Stimulated activated CD4-positive, alpha-beta T cell treated with anti-CD3 and anti-CD28 coated beads, Interleukin-1b, Interleukin-23, amount 100 ng/mL, for 4 hours (primary cell): ENCODE data around the gene TSC2.
A peak's percentile ranks its signal among the peaks of the same experiment; 100 is the strongest.
"Not testable (repeated sequence)": the region's sequence is repeated elsewhere in the genome, so short reads cannot be mapped to it uniquely, and the experiment has no call there.

ENCODE experiments used
- DNase-seq, 2 donors: peaks; one replicate each; pipeline ENCODE4 v3.0.0-alpha.2; 2020; ENCODE audit warnings: low read depth in 2 of 2

The TSC2 gene

DNA sequence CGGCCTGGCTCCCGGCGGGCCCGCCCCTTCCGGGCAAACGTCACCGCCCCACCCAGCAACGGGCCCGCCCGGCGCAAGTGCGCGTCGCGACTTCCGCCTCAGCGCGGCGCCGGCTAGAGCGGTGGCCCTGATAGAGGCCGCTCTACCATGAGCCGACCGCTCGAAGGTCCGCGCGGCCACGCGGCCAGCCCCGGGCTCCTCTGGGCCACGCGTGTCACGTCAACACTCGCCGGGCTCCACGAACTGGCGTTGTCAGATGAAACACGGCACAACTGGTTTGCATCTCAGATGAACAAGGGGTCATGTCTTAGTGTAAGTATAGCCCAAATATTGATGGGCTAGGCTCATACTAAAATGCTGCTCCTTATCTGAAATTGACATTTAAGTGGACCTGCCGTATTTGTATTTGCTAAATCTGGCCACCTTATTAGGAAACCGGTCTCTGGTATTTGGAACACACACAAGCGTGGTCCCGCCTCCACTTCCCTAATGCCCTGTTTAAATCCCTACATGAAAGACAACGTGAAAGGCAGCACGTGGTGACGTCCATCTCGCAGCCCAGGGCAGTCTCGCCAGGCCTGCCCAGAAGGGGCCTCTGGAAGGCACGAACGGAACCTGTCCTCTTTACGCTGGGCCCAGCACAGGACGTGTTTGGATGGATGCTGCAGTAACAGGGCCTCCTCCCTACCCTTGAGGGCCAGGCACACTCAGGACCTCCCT, 37.8 kb upstream of the TSC2 start, which contains the start of gene ZNF598:
Gene ZNF598, minus strand, starts transcription at position 31 of the 720 bp plus-strand sequence.
- DNase-seq: peak; percentile 67 to 79

DNA sequence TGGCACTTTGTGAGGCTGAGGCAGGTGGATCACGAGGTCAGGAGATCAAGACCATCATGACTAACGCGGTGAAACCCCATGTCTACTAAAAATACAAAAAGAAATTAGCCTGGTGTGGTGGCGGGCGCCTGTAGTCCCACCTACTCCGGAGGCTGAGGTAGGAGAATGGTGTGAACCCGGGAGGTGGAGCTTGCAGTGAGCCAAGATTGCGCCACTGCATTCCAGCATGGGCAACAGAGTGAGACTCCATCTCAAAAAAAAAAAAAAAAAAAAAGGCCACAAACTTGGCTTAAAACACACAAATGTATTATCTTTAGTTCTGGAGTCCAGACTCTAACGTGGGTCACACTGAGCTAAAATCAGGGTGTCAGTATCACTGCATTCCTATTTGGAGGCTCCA, 36.1 kb upstream of the TSC2 start:
- DNase-seq: not testable (repeated sequence)

DNA sequence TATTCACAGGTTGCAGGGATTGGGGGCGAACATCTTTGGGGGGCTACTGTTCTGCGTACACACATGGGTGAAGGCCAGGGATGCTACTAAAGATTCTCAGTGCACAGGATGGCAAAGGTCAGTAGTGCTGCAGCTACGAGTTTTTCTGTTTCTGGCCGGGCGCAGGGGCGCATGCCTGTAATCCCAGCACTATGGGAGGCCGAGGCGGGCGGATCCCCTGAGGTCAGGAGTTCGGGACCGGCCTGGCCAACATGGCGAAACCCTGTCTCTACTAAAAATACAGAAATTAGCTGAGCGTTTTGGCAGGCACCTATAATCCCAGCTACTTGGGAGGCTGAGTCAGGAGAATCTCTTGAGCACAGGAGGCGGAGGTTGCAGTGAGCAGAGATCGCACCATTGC, 34.3 kb upstream of the TSC2 start:
- no peak for DNase-seq

- no peak for DNase-seq
These were observed 32.5 kb upstream of the TSC2 start for GRCh38 chr16:2015117-2015946.

GRCh38 chr16:2015947-2016208, 31.9 kb upstream of the TSC2 start:
- no peak for DNase-seq

- DNase-seq: no peak
These were observed 31.3 kb upstream of the TSC2 start for GRCh38 chr16:2016407-2016922.

DNA sequence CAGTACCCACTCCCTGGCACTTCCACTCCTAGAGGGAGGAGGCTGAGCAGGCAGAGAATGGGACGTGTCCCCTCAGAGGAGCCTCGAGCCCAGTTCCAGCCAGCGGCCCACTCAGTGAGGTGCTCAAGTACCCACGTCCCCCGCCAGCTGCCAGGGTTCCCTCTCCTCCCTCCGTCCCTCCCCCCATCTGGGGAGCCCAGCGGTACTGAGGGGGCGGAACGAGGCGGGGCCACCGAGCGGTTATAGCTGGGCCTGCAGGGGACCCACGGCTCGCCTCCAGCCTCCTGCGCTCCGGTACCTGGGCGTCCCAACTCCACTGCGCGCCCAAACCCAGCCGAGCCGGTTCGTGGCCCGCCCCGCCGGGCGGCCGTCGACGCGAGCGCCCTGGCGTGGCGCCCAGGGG, 28.3 kb upstream of the TSC2 start, which contains the start of gene NPW:
Gene NPW, plus strand, starts transcription at position 268 of the 403 bp plus-strand sequence.
- peak in 1 of 2 donors; percentile 32 for DNase-seq

DNA sequence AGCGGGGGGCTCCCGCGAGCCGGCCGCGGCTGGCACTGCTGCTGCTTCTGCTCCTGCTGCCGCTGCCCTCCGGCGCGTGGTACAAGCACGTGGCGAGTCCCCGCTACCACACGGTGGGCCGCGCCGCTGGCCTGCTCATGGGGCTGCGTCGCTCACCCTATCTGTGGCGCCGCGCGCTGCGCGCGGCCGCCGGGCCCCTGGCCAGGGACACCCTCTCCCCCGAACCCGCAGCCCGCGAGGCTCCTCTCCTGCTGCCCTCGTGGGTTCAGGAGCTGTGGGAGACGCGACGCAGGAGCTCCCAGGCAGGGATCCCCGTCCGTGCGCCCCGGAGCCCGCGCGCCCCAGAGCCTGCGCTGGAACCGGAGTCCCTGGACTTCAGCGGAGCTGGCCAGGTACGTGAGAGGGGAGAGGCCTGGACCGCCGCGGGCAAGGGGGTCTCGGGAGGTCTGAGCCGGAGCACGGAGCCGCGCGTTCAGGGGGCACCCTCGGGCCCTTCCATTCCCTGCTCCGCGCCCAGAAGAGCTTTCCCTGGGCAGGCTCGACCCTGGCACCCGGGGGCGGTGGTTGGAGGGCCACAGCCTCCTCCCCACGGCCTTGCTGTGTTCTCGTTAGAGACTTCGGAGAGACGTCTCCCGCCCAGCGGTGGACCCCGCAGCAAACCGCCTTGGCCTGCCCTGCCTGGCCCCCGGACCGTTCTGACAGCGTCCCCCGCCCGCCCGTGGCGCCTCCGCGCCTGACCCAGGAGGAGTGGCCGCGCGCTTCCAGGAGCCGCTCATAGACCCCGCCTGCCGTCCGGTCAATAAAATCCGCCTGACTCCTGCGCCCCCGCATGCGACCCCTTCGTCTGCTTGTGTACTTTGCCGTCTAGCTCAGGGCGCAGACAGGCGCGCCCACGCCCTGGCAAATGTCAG, 27.6 kb upstream of the TSC2 start:
- no peak for DNase-seq

DNA sequence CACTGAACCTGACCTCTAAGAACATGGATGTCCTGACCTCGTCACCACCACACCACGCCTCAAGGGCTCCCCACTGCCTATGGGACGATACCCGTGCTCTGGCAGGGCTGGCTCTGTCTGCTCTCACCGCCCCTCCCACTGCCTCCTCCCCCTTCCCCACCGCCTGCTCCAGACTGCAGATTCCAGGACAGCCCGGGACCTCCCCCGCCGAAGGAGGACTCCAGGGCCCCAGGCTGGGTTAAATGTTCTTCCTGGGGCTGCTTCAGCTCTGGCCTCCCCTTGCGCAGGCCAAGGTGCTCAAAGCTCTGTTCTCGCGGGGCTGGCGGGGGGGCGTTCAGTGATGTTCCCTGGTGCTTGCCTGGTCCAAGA, 25.1 kb upstream of the TSC2 start:
- DNase-seq: no peak

DNA sequence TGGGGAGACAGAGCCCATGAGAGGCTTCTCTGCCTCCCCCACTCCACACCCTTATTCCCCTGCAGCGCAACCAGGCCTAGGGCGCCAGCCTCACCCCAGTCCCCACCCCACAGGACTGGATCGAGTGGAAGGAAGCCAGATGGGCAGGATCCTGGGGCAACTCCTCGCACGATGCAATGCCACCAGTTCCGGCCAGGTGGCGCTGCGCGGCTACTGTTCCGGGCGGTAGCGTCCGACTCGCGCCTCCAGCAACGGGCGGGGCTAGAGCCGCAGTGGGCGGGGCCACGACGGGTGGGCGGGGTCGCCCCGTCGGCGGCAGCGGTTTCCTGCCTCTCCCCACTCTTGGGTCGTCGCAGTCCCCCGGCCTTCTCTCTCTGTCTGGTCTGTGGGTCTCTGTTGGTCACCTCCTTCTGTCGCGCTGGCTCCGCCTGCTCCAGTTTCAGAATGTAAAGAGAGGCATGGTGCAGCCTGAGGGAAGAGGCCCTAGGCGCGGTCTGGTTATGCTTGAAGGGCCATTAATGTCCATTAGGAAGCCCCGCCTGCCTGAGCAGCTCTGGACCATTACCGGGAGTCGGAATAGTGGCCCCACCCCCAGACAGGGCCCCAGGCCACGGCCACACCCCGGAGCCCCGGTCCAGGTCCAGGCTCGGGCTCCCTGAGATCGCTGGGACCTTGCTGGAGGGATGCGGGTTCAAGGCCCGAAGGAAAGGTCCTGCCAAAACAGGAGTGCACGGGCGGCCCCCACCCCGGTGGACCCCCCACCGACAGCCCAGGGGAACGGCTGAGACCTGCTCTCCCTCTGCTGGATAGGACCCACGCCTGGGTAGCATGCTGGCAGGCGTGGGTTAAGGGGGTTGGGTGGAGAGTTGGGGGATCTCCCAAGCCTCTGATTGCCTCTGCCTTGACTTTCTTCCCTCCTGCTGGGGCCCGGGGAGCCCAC, 24.4 kb upstream of the TSC2 start:
- peak; percentile 98 to 99 for DNase-seq

GRCh38 chr16:2024032-2024420, 23.8 kb upstream of the TSC2 start:
- no peak for DNase-seq

DNA sequence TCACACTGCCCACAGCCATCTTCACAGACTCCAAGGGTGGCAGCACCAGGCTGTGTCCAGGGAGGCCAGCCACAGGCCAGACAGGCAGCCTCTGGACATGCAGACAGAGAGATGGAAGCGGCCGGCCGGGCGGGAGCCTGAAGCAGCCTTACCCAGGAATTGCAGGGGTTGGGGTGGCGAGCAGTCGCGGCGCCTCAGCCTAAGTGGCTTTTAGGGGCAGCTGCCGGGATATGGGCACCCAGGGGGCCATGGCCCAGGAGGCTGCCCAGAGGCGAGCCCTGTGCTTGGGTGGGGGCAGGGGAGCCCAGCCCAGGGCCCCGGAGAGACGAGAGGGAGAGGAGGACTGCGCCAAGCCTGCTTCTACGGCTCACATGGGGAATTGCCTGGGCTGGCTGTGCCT, 22.5 kb upstream of the TSC2 start:
- DNase-seq: no peak

DNA sequence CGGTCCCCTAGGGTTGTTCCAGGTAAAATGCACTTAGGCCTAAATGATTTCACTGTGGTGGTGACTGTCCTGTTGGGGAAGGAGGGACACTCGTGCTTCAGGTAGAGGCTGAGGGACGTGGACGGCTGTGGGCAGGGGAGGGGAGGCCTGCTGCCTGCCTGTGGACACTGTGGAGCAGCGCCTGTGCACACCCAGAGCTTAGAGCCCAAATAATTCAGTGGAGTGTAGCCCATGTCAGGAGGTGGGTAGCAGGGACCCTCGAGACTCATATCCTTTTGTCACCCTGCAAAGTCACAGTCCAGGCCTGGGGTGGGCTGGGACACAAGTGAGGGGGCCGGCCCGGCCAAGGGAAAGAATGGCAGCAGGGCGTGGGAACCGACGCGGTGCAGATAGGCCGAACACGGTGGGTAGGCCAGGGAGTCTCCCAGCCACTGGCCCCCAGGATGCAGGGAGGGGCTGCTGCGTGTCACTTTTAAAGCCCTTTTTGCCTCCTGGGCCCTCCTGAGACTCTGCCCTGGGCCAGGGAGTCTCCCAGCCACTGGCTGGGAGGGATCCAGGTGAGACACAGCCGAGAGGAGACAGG, 21.8 kb upstream of the TSC2 start:
- no peak for DNase-seq

GRCh38 chr16:2026461-2027023, 21.2 kb upstream of the TSC2 start, which contains the start of gene NHERF2:
Gene NHERF2 (plus strand): TSS chr16:2026902. CDS start chr16:2027006, 104 bp downstream.
- no peak for DNase-seq

- no peak for DNase-seq
These were observed 20.5 kb upstream of the TSC2 start for GRCh38 chr16:2027024-2028010.

DNA sequence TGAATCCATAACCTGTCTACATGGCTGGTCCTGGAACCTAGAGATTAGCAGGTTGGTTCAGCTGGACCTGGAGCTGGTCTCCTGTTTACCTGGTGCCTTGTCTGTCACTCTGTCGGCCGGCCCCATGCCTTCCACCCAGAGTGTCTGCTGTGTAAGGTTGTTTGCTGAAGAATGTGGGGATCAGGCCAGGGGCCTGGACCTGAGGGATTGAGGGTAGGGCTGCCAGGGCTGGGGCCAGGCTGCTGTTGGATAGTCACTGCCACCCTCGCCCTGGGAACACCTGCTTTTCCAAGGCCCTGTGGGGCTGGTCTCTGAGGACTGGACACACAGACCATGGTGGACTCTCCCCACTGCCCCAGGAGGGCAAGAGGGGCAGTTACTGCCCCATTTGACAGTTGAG, 19.6 kb upstream of the TSC2 start:
- no peak for DNase-seq

DNA sequence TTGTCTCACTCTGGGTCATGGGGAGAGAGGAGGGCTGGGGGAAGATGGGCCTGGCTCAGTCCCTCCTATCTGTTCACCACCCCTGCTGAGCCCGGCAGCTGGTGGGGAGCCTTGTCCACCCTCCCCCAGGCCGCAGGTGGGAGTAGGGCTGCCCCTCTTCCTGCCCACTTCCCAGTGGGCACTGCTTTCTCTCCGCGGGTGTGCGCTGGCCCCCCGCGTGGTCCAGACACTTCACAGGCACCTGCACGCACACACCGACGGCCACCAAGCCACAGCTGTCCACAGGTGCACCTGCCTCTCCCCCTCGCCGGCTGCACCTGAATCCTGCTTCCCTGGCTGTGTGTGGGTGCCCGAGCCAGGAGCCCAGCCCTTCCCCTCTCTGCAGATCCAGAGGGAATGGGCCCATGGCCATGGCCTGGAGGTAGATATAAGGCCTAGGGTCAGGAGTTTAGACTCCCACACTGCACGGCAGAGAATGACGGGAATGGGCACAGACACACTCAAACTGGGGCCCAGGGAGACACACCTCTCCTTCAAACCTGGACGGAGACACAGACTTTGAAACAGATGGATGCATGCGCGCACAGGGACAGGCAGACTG, 19.1 kb upstream of the TSC2 start:
- no peak for DNase-seq

- no peak for DNase-seq
These were observed 18.4 kb upstream of the TSC2 start for GRCh38 chr16:2029350-2029749.
